HEK293 (cell line): Measurements from ENCODE around the gene DPH7.

Experiments
- MEIS1 ChIP-seq: sonication (generic); formaldehyde crosslinking; IDR thresholded peaks from 2 replicates; pipeline ENCODE4 v1.8.1; 2022; ENCODE audit warnings: missing genetic modification reagents, mild to moderate bottlenecking, borderline replicate concordance
- ZNF677 ChIP-seq: fragments of 450-650 bp; IDR thresholded peaks from 2 replicates; pipeline ENCODE4 v1.5.0; 2018; ENCODE audit warnings: missing biosample characterization, mild to moderate bottlenecking, missing genetic modification characterization, moderate library complexity

The DPH7 gene

DNA sequence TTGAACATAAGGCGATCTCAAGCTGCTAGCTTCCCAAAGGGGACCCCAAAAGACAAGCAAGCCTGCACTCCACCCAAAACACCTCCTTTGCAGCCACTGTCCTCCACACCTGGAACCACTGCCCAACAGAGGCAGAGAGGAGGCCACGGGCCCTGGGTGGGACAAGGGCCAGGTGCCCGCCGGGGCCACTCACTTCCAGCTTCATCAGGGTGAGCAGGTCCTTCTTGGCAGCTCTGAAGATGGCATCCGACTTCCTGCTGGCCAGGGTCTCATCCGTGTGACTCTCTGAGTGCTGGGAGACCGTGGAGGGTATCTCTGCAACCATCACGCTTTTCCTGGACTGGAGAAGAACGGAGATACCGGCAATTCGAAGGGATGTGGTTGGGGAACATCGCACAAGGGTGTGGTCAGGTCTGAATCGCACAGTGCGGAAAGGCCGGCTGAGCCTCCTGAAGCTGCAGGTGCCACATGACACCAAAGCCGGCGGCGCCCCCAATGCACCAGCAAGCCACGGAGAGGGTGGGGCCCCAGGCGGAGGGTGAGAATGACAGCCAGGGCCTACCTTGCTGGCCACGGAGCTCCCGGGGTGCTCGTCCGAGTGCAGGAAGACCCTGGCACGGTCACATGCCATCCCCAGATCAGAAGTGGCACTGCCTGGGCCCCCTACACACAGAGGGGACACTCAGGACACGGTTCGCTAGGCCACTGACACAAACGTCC, 73.1 kb downstream of the DPH7 start (continued):
- TF ChIP-seq MEIS1 (CRISPR knock-in tag) (no peak), ZNF677 (tag by site-specific recombination) (no peak)
- TF ChIP-seq, all 188 proteins: peak for 0
